Panc1 (cell line): Measurements from ENCODE around the gene SP6.

Experiments
- CTCF ChIP-seq: fragments of 450-650 bp; IDR thresholded peaks from 2 replicates; pipeline ENCODE4 v1.5.1; 2017; ENCODE audit warnings: mild to moderate bottlenecking
- POLR2AphosphoS5 ChIP-seq: IDR thresholded peaks from 2 replicates; pipeline ENCODE4 v1.6.1; 2012; ENCODE audit warnings: mild to moderate bottlenecking, low read depth, low read length, moderate library complexity

DNA sequence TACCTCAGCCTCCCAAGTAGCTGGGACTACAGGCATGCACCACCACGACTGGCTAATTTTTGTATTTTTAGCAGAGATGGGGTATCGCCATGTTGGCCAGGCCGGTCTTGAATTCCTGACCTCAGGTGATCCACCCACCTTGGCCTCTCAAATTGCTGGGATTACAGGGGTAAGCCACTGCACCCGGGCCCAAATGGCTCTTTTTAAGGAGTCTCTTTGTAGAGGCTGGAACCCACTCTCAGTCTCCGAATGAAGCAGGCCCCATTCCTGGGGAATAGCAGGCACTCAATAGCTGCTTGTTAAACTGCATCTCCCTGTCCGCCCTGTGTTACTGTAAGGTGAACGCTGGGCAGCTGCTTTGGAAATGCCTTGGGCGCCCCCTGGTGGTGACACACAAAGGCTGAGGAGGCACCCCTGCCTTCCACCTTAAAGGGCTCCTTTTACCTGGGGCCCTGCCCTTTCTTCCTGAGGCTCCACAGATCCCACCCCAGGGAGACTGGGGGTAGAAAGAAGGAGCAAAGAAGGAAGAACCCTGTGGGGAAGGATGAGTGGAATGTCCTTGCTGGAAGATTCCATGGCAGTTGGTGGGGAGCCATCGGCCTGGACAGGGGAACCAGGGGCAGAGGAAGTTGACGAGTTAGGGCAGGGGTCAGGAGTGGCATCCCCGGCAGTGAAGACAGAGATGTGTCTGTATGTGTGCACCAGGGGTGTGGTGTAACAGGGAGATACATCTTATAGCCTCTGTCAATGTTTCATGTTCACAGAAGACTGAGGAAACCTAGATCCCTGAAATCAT lies 39.0 kb upstream of the SP6 start:
- TF ChIP-seq POLR2AphosphoS5 (no peak), CTCF (peak; percentile 97)
